Measurements from ENCODE around the gene RPL35. TPM values are rescaled to one million over a fixed set of nuclear protein-coding genes. Genes with fewer than 3 reads are reported as not detected.

RPL35 gene
- total RNA-seq, 1 donor from 2014 or later: 3,391 TPM

GRCh38 chr9:124831642-124832364 is 30.0 kb downstream of the RPL35 start:
- no peaks in the 10 kb centered on the region for H3K36me3 ChIP-seq (ENCODE audit: control insufficient read depth, insufficient read depth, low read length)
- no peaks in the 10 kb centered on the region for H3K27me3 ChIP-seq (ENCODE audit: control insufficient read depth, insufficient read depth, low read length)
- H3K4me3 ChIP-seq (ENCODE audit: low read depth, low read length): no peak overlapping the region
- TF ChIP-seq, protein P1, sequence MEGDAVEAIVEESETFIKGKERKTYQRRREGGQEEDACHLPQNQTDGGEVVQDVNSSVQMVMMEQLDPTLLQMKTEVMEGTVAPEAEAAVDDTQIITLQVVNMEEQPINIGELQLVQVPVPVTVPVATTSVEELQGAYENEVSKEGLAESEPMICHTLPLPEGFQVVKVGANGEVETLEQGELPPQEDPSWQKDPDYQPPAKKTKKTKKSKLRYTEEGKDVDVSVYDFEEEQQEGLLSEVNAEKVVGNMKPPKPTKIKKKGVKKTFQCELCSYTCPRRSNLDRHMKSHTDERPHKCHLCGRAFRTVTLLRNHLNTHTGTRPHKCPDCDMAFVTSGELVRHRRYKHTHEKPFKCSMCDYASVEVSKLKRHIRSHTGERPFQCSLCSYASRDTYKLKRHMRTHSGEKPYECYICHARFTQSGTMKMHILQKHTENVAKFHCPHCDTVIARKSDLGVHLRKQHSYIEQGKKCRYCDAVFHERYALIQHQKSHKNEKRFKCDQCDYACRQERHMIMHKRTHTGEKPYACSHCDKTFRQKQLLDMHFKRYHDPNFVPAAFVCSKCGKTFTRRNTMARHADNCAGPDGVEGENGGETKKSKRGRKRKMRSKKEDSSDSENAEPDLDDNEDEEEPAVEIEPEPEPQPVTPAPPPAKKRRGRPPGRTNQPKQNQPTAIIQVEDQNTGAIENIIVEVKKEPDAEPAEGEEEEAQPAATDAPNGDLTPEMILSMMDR (IDR thresholded peaks at IDR 0.05; ENCODE audit: insufficient read depth, low read length, severe bottlenecking): no peak
- FAIRE-seq (no peak), DNase-seq (ENCODE audit: low read depth) (no peak)

DNA sequence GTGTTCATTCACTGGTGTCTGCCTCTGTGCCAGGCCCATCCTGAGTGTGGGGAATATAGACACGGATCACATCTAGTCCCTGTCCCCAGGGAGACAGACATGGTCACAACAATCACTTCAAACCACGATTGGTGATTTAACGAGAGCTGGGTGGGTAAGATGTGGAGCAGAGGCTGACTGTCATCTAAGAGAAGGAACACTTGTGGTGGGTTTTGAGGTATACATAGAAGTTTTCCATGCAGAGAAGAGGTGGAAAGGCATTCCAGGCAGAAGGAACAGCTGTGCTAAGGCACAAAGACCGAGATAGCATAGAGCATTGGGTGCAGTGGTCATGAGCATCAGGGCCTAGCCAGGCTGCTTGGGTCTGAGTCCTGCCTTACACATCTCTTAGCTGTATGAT is 31.2 kb downstream of the RPL35 start:
- no peak overlapping the region for H3K4me3 ChIP-seq (ENCODE audit: low read depth, low read length)
- FAIRE-seq (no peak), DNase-seq (ENCODE audit: low read depth) (no peak)
- H3K27me3 ChIP-seq (ENCODE audit: control insufficient read depth, insufficient read depth, low read length): no peaks in the 10 kb centered on the region
- no peaks in the 10 kb centered on the region for H3K36me3 ChIP-seq (ENCODE audit: control insufficient read depth, insufficient read depth, low read length)
- TF ChIP-seq, protein P1 (IDR thresholded peaks at IDR 0.05; ENCODE audit: insufficient read depth, low read length, severe bottlenecking): no peak

- H3K36me3 ChIP-seq (ENCODE audit: control insufficient read depth, insufficient read depth, low read length): no peaks in the 10 kb centered on the region
- no peak for DNase-seq (ENCODE audit: low read depth)
- no peaks in the 10 kb centered on the region for H3K27me3 ChIP-seq (ENCODE audit: control insufficient read depth, insufficient read depth, low read length)
- no peak for FAIRE-seq
- TF ChIP-seq, protein P1 (IDR thresholded peaks at IDR 0.05; ENCODE audit: insufficient read depth, low read length, severe bottlenecking): no peak
- no peak overlapping the region for H3K4me3 ChIP-seq (ENCODE audit: low read depth, low read length)
Measured at GRCh38 chr9:124829334-124829669, 32.5 kb downstream of the RPL35 start.

- TF ChIP-seq, protein P1 (IDR thresholded peaks at IDR 0.05; ENCODE audit: insufficient read depth, low read length, severe bottlenecking): no peak
- H3K27me3 ChIP-seq (ENCODE audit: control insufficient read depth, insufficient read depth, low read length): no peaks in the 10 kb centered on the region
- H3K4me3 ChIP-seq (ENCODE audit: low read depth, low read length): no peak overlapping the region
- H3K36me3 ChIP-seq (ENCODE audit: control insufficient read depth, insufficient read depth, low read length): no peaks in the 10 kb centered on the region
- FAIRE-seq: no peak
- no peak for DNase-seq (ENCODE audit: low read depth)
Measured at GRCh38 chr9:124828489-124829333, 33.0 kb downstream of the RPL35 start.

DNA sequence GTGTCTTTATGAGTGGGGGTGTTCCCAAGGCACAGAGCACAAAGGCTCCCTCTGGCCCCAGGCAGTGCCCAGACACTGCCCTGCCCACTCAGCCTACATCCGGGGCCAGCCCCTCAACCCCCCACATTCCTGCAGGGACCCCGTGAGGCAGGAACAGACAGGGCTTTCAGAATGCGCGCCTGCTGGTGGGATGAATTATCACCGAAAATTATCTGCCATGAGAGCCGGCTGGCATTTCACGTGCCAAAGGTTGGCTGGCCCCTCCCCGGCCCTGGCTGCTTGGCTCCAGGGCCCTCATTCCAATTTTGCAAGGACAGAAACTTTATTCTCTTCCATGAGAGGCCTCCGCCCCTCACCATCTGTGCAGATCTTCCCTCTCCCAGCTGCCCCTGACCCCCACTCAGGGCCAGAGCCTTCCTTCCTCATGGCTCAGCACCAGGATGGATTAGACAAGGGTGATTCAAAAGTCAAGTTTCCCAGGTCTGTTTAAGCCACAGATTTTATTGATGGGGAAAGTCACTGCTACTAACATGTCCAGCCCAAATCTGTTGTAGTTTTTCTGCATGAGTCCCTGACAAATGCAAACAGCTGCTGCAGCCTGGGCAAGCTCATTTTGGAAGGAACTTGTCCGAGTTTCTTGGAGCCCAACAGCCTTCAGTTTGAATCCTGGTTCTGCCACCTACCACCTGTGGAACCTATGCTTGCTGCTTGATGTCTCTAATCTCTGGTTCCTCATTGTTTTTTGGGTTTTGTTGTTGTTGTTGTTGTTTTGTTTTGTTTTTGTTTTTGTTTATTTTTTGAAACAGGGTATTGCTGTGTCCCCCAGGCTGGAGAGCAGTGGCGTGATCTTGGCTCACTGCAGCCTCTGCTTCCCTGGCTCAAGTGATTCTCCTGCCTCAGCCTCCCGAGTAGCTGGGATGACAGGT is 40.8 kb downstream of the RPL35 start:
- DNase-seq (ENCODE audit: low read depth) (no peak), FAIRE-seq (no peak)
- Histone ChIP-seq H3K36me3 (ENCODE audit: control insufficient read depth, insufficient read depth, low read length) (no peaks in the 10 kb centered on the region), H3K4me3 (ENCODE audit: low read depth, low read length) (no peak overlapping the region), H3K27me3 (ENCODE audit: control insufficient read depth, insufficient read depth, low read length) (no peaks in the 10 kb centered on the region)
- TF ChIP-seq, protein P1 (IDR thresholded peaks at IDR 0.05; ENCODE audit: insufficient read depth, low read length, severe bottlenecking): no peak

Data from bronchial epithelial cell (primary cell).